Activated T-cell treated with anti-CD3 and anti-CD28 coated beads, Interleukin-2, amount 50 U/mL, for 72 hours (primary cell): ENCODE data around the gene C22orf42. TPM values are rescaled to one million over a fixed set of nuclear protein-coding genes. Genes with fewer than 3 reads are reported as not detected.
"Not testable (repeated sequence)": the region's sequence is repeated elsewhere in the genome, so short reads cannot be mapped to it uniquely, and the experiment has no call there.

ENCODE experiments used
- ATAC-seq, 2 donors: fragments of 150-1000 bp; cut with Tn5 transposase; replicated peaks in 1 of 2; 2 replicates each; pipeline ENCODE4 v1.10.0; 2021; ENCODE audit warnings: moderate library complexity in 2 of 2, mild to moderate bottlenecking in 1 of 2
- DNase-seq, 2 donors: peaks; one replicate each; pipeline ENCODE4 v3.0.0; 2021 to 2022; ENCODE audit warnings: mixed read lengths in 1 of 2
- H3K27ac Mint-ChIP-seq: one replicate; pipeline ENCODE4 v1.8.0; 2022; ENCODE audit warnings: mild to moderate bottlenecking, moderate library complexity, mixed read lengths
- H3K27me3 Mint-ChIP-seq: one replicate; pipeline ENCODE4 v1.8.0; 2022; ENCODE audit warnings: low read depth, mixed read lengths
- H3K36me3 Mint-ChIP-seq, 2 donors: one replicate each; pipeline ENCODE4 v1.8.0; 2022; ENCODE audit warnings: mixed read lengths in 2 of 2, mild to moderate bottlenecking in 1 of 2; ENCODE audit not compliant: insufficient read depth in 2 of 2
- H3K4me1 Mint-ChIP-seq: one replicate; pipeline ENCODE4 v1.8.0; 2022; ENCODE audit warnings: low read depth, mixed read lengths
- H3K4me3 Mint-ChIP-seq, 2 donors: one replicate each; pipeline ENCODE4 v1.8.0; 2022; ENCODE audit warnings: mild to moderate bottlenecking in 2 of 2, mixed read lengths in 2 of 2, moderate library complexity in 2 of 2
- H3K9me3 Mint-ChIP-seq, 2 donors: one replicate each; pipeline ENCODE4 v1.8.0; 2022; ENCODE audit warnings: mixed read lengths in 2 of 2
- total RNA-seq, 2 donors: library from RNA; stranded (reverse); gene quantifications; one replicate each; pipeline ENCODE4 v1.2.3, GENCODE V29; 2022

The C22orf42 gene
- total RNA-seq, 2 donors from 2014 or later, result not detected

- Mint-ChIP-seq H3K27ac (no peak overlapping the region), H3K9me3 (no peaks in the 10 kb centered on the region), H3K27me3 (peaks cover 7% of the 10 kb centered on the region), H3K4me3 (no peak overlapping the region), H3K4me1 (no peaks in the 10 kb centered on the region), H3K36me3 (no peaks in the 10 kb centered on the region)
- ATAC-seq, result no peak
- DNase-seq, result no peak
Measured at GRCh38 chr22:32165681-32166080, 6.6 kb upstream of the C22orf42 start.

- H3K27me3 Mint-ChIP-seq, result peaks cover 7% of the 10 kb centered on the region
- no peak overlapping the region for H3K4me3 Mint-ChIP-seq
- no peak overlapping the region for H3K27ac Mint-ChIP-seq
- H3K4me1 Mint-ChIP-seq, result no peaks in the 10 kb centered on the region
- H3K36me3 Mint-ChIP-seq, result no peaks in the 10 kb centered on the region
- DNase-seq (no peak), ATAC-seq (no peak)
- H3K9me3 Mint-ChIP-seq, result no peaks in the 10 kb centered on the region
Measured at GRCh38 chr22:32164075-32164860, 5.2 kb upstream of the C22orf42 start.

DNA sequence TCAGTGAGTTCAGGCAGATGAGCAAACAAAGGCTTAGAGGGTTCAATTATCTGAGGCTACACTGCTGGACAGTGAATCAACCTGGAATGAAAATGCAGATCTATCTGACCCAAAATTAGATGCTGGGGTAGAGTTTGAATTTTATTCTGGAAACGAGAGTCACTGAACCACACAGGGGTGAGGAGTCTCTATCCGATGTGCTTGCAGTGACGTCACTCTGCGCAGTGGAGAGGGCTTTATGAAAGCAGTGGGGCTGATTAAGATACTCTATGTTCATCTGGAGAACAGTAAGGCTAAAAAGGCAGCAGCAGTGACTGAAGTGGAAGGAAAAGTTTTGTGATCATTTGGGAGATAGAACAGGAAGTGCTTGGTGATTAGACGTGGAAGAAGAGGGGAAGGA, 1.3 kb upstream of the C22orf42 start:
- H3K4me1 Mint-ChIP-seq, H3K4me3 Mint-ChIP-seq, ATAC-seq, DNase-seq, H3K27me3 Mint-ChIP-seq, H3K27ac Mint-ChIP-seq, H3K9me3 Mint-ChIP-seq, H3K36me3 Mint-ChIP-seq: not testable (repeated sequence)

GRCh38 chr22:32157632-32158031, 1.5 kb downstream of the C22orf42 start:
- not testable (repeated sequence) for H3K4me1 Mint-ChIP-seq, ATAC-seq, H3K4me3 Mint-ChIP-seq, H3K36me3 Mint-ChIP-seq, H3K9me3 Mint-ChIP-seq, H3K27ac Mint-ChIP-seq, DNase-seq, H3K27me3 Mint-ChIP-seq

DNA sequence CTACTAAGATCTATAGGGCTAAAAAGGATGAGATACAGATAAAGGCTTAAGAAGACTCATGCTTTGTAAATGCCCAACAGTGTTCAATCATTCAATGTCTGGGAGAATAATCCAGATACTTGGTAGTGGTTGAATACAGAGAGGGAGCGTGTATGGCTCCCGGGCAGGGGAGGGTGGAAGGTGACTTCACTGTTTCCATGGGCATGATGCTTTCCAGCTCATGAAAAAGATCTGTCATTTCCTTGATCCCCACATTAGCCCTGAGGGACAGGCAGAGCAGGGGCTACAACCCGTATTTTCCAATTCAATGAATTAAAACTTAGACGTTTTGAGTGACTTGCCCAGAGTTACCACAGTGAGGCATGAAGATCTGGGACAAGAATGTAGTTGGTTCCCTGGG, 4.4 kb downstream of the C22orf42 start:
- ATAC-seq, DNase-seq, H3K4me3 Mint-ChIP-seq, H3K27ac Mint-ChIP-seq, H3K9me3 Mint-ChIP-seq, H3K4me1 Mint-ChIP-seq, H3K36me3 Mint-ChIP-seq, H3K27me3 Mint-ChIP-seq: not testable (repeated sequence)

DNA sequence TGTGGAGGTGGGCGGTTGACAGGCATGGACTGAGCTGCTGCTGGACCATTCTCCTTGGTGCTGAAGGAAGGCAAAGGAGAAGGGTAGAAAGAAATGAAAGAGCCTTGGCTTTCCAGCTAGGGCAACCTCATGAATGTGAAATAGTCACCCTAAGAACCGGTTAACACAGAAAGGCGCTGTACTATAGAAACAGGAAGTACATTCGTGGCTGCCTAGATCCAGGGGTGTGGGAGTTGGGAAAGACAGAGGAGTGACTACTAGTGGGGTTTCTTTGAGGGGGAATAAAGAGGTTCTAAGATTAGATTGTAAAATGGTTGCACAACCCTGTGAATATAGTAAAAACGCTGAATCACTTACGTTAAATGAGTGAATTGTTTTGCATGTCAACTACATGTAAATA, 7.5 kb downstream of the C22orf42 start:
- H3K4me3 Mint-ChIP-seq, H3K27me3 Mint-ChIP-seq, H3K36me3 Mint-ChIP-seq, H3K27ac Mint-ChIP-seq, ATAC-seq, DNase-seq, H3K9me3 Mint-ChIP-seq, H3K4me1 Mint-ChIP-seq: not testable (repeated sequence)

DNA sequence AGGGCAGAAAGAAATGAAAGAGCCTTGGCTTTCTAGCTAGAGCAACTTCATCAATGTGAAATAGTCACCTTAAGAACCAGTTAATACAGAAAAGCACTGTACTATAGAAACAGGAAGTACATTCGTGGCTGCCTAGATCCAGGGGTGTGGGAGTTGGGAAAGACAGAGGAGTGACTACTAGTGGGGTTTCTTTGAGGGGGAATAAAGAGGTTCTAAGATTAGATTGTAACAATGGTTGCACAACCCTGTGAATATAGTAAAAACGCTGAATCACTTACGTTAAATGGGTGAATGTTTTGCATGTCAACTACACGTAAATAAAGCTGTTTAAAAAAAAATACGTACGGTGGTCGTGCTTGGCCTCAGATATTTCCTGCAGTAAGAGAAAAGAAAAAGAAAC, 8.5 kb downstream of the C22orf42 start:
- H3K4me3 Mint-ChIP-seq, H3K9me3 Mint-ChIP-seq, ATAC-seq, DNase-seq, H3K27me3 Mint-ChIP-seq, H3K27ac Mint-ChIP-seq, H3K4me1 Mint-ChIP-seq, H3K36me3 Mint-ChIP-seq: not testable (repeated sequence)

- not testable (repeated sequence) for ATAC-seq, DNase-seq, H3K9me3 Mint-ChIP-seq, H3K27ac Mint-ChIP-seq, H3K36me3 Mint-ChIP-seq, H3K4me3 Mint-ChIP-seq, H3K27me3 Mint-ChIP-seq
- H3K4me1 Mint-ChIP-seq, result peaks cover 19% of the 10 kb centered on the region
Measured at GRCh38 chr22:32148372-32148771, 10.7 kb downstream of the C22orf42 start.

- H3K36me3 Mint-ChIP-seq, DNase-seq, H3K9me3 Mint-ChIP-seq, H3K4me3 Mint-ChIP-seq, H3K27me3 Mint-ChIP-seq, H3K27ac Mint-ChIP-seq, ATAC-seq: not testable (repeated sequence)
- peaks cover 31% of the 10 kb centered on the region for H3K4me1 Mint-ChIP-seq
Measured at GRCh38 chr22:32147128-32147527, 12.0 kb downstream of the C22orf42 start.

DNA sequence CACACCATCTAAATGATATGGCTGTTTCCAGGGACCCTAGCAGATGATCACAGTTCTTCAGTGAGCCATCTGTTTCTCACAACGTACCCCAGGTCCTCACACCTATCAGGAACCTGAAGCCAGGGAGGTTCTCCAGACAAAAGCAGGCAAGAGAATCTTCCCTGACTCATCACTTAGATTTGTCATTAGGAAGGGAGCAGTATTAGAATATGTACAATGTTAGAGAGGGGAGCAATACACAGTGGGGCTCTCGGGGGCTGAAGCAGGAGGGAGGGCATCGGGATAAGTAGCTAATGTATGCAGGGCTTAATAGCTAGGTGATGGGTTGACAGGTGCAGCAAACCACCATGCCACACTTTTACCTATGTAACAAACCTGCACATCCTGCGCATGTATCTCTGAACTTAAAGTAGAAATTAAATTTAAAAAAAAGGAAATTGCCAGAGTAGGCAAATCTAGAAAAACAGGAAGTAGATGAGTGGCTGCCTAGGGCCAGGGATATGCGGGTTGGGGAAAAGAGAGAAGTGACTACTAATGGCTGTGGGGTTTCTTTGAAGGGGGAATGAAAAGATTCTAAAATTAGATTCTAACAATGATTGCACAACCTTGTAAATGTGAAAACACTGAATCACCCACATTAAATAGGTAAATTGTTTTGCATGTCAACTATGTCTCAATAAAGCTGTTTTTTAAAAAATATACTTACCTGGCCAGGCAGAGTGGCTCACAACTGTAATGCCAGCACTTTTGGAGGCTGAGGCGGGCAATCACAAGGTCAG, 14.4 kb downstream of the C22orf42 start:
- peaks cover 2 to 3% of the 10 kb centered on the region in 2 donors for H3K36me3 Mint-ChIP-seq
- DNase-seq (no peak), ATAC-seq (peak in 1 of 2 donors; percentile 32)
- H3K4me3 Mint-ChIP-seq, result no peak overlapping the region
- no peaks in the 10 kb centered on the region for H3K27me3 Mint-ChIP-seq
- H3K4me1 Mint-ChIP-seq, result peaks cover 43% of the 10 kb centered on the region
- peaks cover 6% of the 10 kb centered on the region in 2 donors for H3K9me3 Mint-ChIP-seq
- no peak overlapping the region for H3K27ac Mint-ChIP-seq

GRCh38 chr22:32142600-32142999, 16.5 kb downstream of the C22orf42 start:
- Mint-ChIP-seq H3K4me3 (peak overlapping the region; percentile 31 to 56), H3K27me3 (no peaks in the 10 kb centered on the region), H3K27ac (peak overlapping the region; percentile 31), H3K9me3 (peaks cover 6% of the 10 kb centered on the region in 2 donors), H3K4me1 (peaks cover 49% of the 10 kb centered on the region), H3K36me3 (peaks cover 3% of the 10 kb centered on the region in 2 donors)
- ATAC-seq, result peak; percentile 38 to 53
- DNase-seq, result no peak

DNA sequence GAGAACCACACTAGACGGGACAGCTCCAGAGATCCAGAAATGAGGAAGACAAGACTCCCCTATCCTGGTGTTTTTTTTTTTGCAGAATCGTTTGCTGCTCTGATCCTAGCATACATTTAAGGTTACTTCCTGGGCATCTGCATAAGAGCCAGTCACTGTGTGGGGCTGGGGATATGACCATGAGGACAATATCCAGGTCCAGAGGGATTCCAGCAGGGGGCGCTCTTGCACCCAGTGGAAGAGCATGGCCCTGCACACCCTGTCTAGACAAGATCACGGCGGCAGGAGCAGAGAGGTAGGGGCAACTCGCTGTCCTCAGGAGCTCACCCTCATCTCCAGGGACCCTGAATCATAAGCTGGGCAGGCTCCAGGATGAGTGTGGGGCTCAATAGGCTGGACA, 18.4 kb downstream of the C22orf42 start:
- ATAC-seq (peak; percentile 54 to 67), DNase-seq (peak in 1 of 2 donors; percentile 13)
- not testable (repeated sequence) for H3K4me3 Mint-ChIP-seq, H3K27ac Mint-ChIP-seq, H3K9me3 Mint-ChIP-seq, H3K36me3 Mint-ChIP-seq, H3K27me3 Mint-ChIP-seq
- peaks cover 54% of the 10 kb centered on the region for H3K4me1 Mint-ChIP-seq

DNA sequence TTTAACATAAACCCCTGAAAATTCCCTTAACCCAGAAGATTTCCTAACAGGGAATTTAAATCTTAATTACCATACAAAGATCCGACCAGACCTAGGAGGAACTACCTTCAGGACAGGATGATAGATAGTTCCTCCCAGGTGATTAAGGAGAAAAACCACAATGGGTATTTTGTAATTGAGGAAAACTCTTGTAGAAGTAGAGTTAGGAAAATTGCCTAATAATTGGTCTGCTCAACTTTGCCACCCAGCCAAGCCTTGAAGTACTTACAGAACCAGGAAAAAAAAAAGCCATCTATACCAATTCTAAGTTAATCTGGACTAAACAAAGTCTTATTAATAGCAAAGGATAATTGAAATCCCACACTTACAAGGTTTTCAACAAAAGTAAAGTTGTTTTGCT, 20.5 kb downstream of the C22orf42 start:
- not testable (repeated sequence) for H3K27me3 Mint-ChIP-seq, H3K9me3 Mint-ChIP-seq, DNase-seq, H3K36me3 Mint-ChIP-seq, ATAC-seq
- Mint-ChIP-seq H3K27ac (peak overlapping the region; percentile 81), H3K4me1 (peaks cover 38% of the 10 kb centered on the region), H3K4me3 (peak overlapping the region; percentile 67 to 89)
